Caco-2 (cell line): ENCODE results near the gene MFSD6. TPM values are rescaled to one million over a fixed set of nuclear protein-coding genes. Genes with fewer than 3 reads are reported as not detected.

Experiments
- BruUV-seq: library from RNA; stranded (reverse); fragments of 400-500 nt; replicated peaks from 2 replicates; lab custom pipeline; 2021; lab: Mats Ljungman, UMichigan
- CTCF ChIA-PET: fragments of 300-600 bp; sonication (Branson Sonifier 250); formaldehyde crosslinking; loops from one replicate; lab custom pipeline; 2022; ENCODE audit warnings: antibody characterized with exemption; lab: Charles Lee
- POLR2A ChIA-PET: fragments of 300-600 bp; sonication (Branson Sonifier 250); formaldehyde crosslinking; loops from one replicate; lab custom pipeline; 2022; ENCODE audit warnings: antibody characterized with exemption; lab: Charles Lee
- DNase-seq, 2 experiments: peaks; one replicate each; pipeline versions ENCODE4 v3.0.0 to v3.0.0-alpha.2; 2020 to 2022
- H3K27me3 ChIP-seq: replicated peaks from 2 replicates; pipeline ENCODE4 v1.6.0; 2011; ENCODE audit warnings: low read length; ENCODE audit not compliant: control insufficient read depth, insufficient read depth
- H3K36me3 ChIP-seq: 2 replicates; pipeline ENCODE4 v1.5.1; 2011; ENCODE audit warnings: low read length; ENCODE audit not compliant: control insufficient read depth, insufficient read depth
- H3K4me1 ChIP-seq: fragments of 250-450 bp; sonication (Bioruptor Pico); 2 replicates; pipeline ENCODE4 v1.5.1; 2020; ENCODE audit warnings: mild to moderate bottlenecking
- H3K4me3 ChIP-seq: 2 replicates; pipeline ENCODE4 v1.5.1; 2011; ENCODE audit warnings: low read depth, mild to moderate bottlenecking, control low read depth, low read length
- H3K9me3 ChIP-seq: fragments of 250-450 bp; sonication (Bioruptor Pico); 2 replicates; pipeline ENCODE4 v1.5.1; 2020; ENCODE audit warnings: mild to moderate bottlenecking, moderate library complexity
- H3K27ac Mint-ChIP-seq: one replicate; pipeline ENCODE4 v1.8.0; 2022; ENCODE audit warnings: mixed read lengths; ENCODE audit not compliant: unreplicated experiment
- H3K27me3 Mint-ChIP-seq: one replicate; pipeline ENCODE4 v1.8.0; 2022; ENCODE audit warnings: mixed read lengths; ENCODE audit not compliant: insufficient read depth, unreplicated experiment
- H3K36me3 Mint-ChIP-seq: one replicate; pipeline ENCODE4 v1.8.0; 2022; ENCODE audit warnings: mild to moderate bottlenecking, mixed read lengths; ENCODE audit not compliant: insufficient read depth, unreplicated experiment
- H3K4me1 Mint-ChIP-seq: one replicate; pipeline ENCODE4 v1.8.0; 2022; ENCODE audit warnings: low read depth, mixed read lengths; ENCODE audit not compliant: unreplicated experiment
- H3K4me3 Mint-ChIP-seq: one replicate; pipeline ENCODE4 v1.8.0; 2022; ENCODE audit warnings: mild to moderate bottlenecking, moderate library complexity, mixed read lengths; ENCODE audit not compliant: unreplicated experiment
- H3K9me3 Mint-ChIP-seq: one replicate; pipeline ENCODE4 v1.8.0; 2022; ENCODE audit warnings: mixed read lengths; ENCODE audit not compliant: unreplicated experiment
- intact Hi-C: fragments of 100-400 bp; cut with micrococcal nuclease; formaldehyde crosslinking; loops from one replicate; pipeline ENCODE4 v1.10.0; 2022; ENCODE audit not compliant: unreplicated experiment
- total RNA-seq: library from RNA; stranded (reverse); gene quantifications from 2 replicates; pipeline ENCODE4 v1.2.3, GENCODE V29; 2022
- TF ChIP-seq, protein P1 (sequence below), 2 experiments: fragments of 200-600 bp in 1 of 2; IDR thresholded peaks; 1 replicate in 1 of 2; 2 replicates in 1 of 2; pipeline versions ENCODE4 v1.5.1 to v1.8.0; 2011 to 2022; ENCODE audit warnings: antibody characterized with exemption in 1 of 2, control low read depth in 1 of 2, inconsistent platforms in 1 of 2, low read depth in 1 of 2, low read length in 1 of 2, mild to moderate bottlenecking in 1 of 2, moderate library complexity in 1 of 2; ENCODE audit not compliant: insufficient read depth in 1 of 2, severe bottlenecking in 1 of 2, unreplicated experiment in 1 of 2

MFSD6 gene
- total RNA-seq, 1 experiment from 2014 or later: 11.1 TPM

DNA sequence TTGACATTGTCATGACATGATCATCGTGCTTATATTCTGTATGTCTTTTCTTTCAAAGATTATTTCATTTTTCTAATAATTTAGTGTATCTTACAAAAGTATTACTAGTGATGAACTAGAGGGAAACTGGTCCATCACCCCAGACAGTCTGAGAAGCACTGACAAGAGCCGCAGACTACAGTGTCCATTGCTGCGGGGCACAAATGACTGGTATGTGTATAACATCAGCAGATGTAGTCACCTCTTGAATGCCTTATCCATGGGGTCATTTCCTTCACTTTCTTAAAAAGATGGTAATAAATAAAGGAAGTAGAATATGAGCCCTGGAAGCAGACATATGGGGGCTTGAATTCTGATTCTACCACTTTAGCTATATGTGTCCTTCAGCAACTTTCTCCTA, 96.8 kb downstream of the MFSD6 start:
- H3K36me3 Mint-ChIP-seq: no peaks in the 10 kb centered on the region
- DNase-seq: no peak
- H3K4me1 ChIP-seq: no peaks in the 10 kb centered on the region
- H3K27ac Mint-ChIP-seq: no peak overlapping the region
- ChIA-PET CTCF (no interaction called here), POLR2A (no interaction called here)
- no peaks in the 10 kb centered on the region for H3K9me3 Mint-ChIP-seq
- TF ChIP-seq, protein P1, sequence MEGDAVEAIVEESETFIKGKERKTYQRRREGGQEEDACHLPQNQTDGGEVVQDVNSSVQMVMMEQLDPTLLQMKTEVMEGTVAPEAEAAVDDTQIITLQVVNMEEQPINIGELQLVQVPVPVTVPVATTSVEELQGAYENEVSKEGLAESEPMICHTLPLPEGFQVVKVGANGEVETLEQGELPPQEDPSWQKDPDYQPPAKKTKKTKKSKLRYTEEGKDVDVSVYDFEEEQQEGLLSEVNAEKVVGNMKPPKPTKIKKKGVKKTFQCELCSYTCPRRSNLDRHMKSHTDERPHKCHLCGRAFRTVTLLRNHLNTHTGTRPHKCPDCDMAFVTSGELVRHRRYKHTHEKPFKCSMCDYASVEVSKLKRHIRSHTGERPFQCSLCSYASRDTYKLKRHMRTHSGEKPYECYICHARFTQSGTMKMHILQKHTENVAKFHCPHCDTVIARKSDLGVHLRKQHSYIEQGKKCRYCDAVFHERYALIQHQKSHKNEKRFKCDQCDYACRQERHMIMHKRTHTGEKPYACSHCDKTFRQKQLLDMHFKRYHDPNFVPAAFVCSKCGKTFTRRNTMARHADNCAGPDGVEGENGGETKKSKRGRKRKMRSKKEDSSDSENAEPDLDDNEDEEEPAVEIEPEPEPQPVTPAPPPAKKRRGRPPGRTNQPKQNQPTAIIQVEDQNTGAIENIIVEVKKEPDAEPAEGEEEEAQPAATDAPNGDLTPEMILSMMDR (IDR thresholded peaks at IDR 0.05; ENCODE audit: insufficient read depth in 1 of 2, low read depth in 1 of 2, low read length in 1 of 2, severe bottlenecking in 1 of 2, unreplicated experiment in 1 of 2): no peak
- peaks cover 6% of the 10 kb centered on the region for H3K4me1 Mint-ChIP-seq
- BruUV-seq: no TSS peak
- intact Hi-C loops: no loop called here
- H3K27me3 ChIP-seq: no peaks in the 10 kb centered on the region
- H3K4me3 Mint-ChIP-seq: no peak overlapping the region
- no peaks in the 10 kb centered on the region; the same call in 1 of the 2 replicates for H3K36me3 ChIP-seq
- H3K9me3 ChIP-seq: no peaks in the 10 kb centered on the region
- no peaks in the 10 kb centered on the region for H3K27me3 Mint-ChIP-seq
- no peak overlapping the region for H3K4me3 ChIP-seq

DNA sequence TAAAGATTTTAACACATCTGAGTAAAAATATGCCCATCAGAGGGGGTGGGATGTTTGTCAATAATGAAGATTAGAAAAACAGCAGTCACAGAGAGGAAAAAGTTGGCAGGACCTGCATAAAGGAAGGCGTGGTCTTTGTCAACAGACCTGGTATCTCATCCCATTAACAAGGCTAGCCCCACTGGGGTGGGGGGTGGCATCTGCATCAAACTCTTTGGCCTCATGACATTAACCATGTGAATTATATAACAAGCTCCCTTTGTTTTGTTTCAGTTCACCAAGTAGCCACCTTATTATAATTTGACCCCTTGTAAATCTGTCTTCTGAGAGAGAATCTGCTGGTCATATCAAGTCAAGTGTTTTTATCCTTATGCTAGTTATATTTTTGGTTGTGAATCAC, 97.5 kb downstream of the MFSD6 start:
- BruUV-seq: no TSS peak
- Histone ChIP-seq H3K9me3 (no peaks in the 10 kb centered on the region), H3K4me3 (no peak overlapping the region), H3K4me1 (no peaks in the 10 kb centered on the region), H3K36me3 (no peaks in the 10 kb centered on the region; the same call in 1 of the 2 replicates), H3K27me3 (no peaks in the 10 kb centered on the region)
- no peak for DNase-seq
- Mint-ChIP-seq H3K9me3 (no peaks in the 10 kb centered on the region), H3K4me3 (no peak overlapping the region), H3K4me1 (no peaks in the 10 kb centered on the region), H3K36me3 (no peaks in the 10 kb centered on the region), H3K27me3 (no peaks in the 10 kb centered on the region), H3K27ac (no peak overlapping the region)
- CTCF ChIA-PET: no interaction called here
- TF ChIP-seq, protein P1 (IDR thresholded peaks at IDR 0.05; ENCODE audit: insufficient read depth in 1 of 2, low read depth in 1 of 2, low read length in 1 of 2, severe bottlenecking in 1 of 2, unreplicated experiment in 1 of 2): no peak
- POLR2A ChIA-PET: no interaction called here
- intact Hi-C loops: no loop called here

DNA sequence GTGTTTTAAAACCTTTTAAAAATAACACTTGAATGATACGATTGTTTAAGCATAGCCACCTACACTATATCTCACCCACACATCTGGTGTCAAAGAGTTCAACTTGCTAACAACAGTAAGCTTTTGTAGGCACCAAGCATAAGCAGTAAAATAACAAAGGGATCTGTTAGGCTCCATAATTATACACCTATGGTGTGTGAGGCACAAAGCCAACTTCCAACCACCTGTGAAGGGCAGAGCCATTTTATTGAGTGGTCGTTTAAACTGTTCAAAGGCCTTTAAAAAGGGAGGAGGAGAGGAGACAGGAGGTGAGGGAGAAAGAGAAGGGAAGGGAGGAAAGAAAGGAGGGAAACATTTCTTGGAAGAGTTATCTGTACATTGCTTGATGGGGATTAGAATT, 98.5 kb downstream of the MFSD6 start:
- H3K4me1 ChIP-seq: no peaks in the 10 kb centered on the region
- no peak for DNase-seq
- no peak overlapping the region for H3K4me3 ChIP-seq
- H3K4me3 Mint-ChIP-seq: no peak overlapping the region
- no peaks in the 10 kb centered on the region for H3K27me3 ChIP-seq
- H3K36me3 Mint-ChIP-seq: no peaks in the 10 kb centered on the region
- no peaks in the 10 kb centered on the region for H3K9me3 Mint-ChIP-seq
- no TSS peak for BruUV-seq
- H3K9me3 ChIP-seq: no peaks in the 10 kb centered on the region
- H3K4me1 Mint-ChIP-seq: no peaks in the 10 kb centered on the region
- intact Hi-C loops: no loop called here
- CTCF ChIA-PET: no interaction called here
- POLR2A ChIA-PET: no interaction called here
- TF ChIP-seq, protein P1 (IDR thresholded peaks at IDR 0.05; ENCODE audit: insufficient read depth in 1 of 2, low read depth in 1 of 2, low read length in 1 of 2, severe bottlenecking in 1 of 2, unreplicated experiment in 1 of 2): no peak
- no peaks in the 10 kb centered on the region for H3K27me3 Mint-ChIP-seq
- no peaks in the 10 kb centered on the region; the same call in 1 of the 2 replicates for H3K36me3 ChIP-seq
- H3K27ac Mint-ChIP-seq: no peak overlapping the region
